ENCODE data around the gene AMIGO3. TPM values are rescaled to one million over a fixed set of nuclear protein-coding genes. Genes with fewer than 3 reads are reported as not detected.

AMIGO3 gene
- total and polyA plus RNA-seq, 2 donors (not counting 1 experiment from before 2014, with no cell fraction given) = 11.1 TPM; not detected in 1

GRCh38 chr3:49763981-49764380, 44.5 kb upstream of the AMIGO3 start:
- Mint-ChIP-seq H3K27me3 (no peaks in the 10 kb centered on the region), H3K27ac (no peak overlapping the region), H3K9me3 (ENCODE audit: insufficient read depth) (no peaks in the 10 kb centered on the region), H3K4me1 (peaks cover 12% of the 10 kb centered on the region), H3K4me3 (no peak overlapping the region)
- intact Hi-C loops (cut with micrococcal nuclease) = no loop called here
- no peak overlapping the region for H3K27ac ChIP-seq (ENCODE audit: low read length in 2 of 2)
- POLR2A ChIA-PET = interaction anchor here (0.6 kb wide), 1 partner anchor 17 kb away, joined by 3 read pairs; no protein-coding TSS in a partner anchor
- peaks cover 95% of the 10 kb centered on the region for H3K79me2 ChIP-seq (ENCODE audit: control insufficient read depth, insufficient read depth, low read length)
- DNase-seq = no peak
- H3K4me3 ChIP-seq (ENCODE audit: control extremely low read depth in 1 of 5, extremely low read depth in 1 of 5, insufficient read depth in 1 of 5, low read depth in 2 of 5, low read length in 4 of 5) = no peak overlapping the region
- H3K4me2 ChIP-seq (replicated peaks; ENCODE audit: low read depth, low read length, poor library complexity, severe bottlenecking) = no peak overlapping the region
- no peak overlapping the region for H2AFZ ChIP-seq (ENCODE audit: insufficient read depth, low read depth, low read length, poor library complexity, severe bottlenecking)
- H3K9me3 ChIP-seq (ENCODE audit: control extremely low read depth in 1 of 3, control insufficient read depth in 2 of 3, insufficient read depth in 1 of 3, low read length in 2 of 3) = no peaks in the 10 kb centered on the region
- no peak for TF ChIP-seq CTCF (IDR thresholded peaks at IDR 0.05)
- TF ChIP-seq EZH2 (IDR thresholded peaks at IDR 0.05; ENCODE audit: borderline replicate concordance, insufficient read depth, low read depth, low read length, poor library complexity, severe bottlenecking) = no peak
- no CpG with 5 or more reads among the region's 4 CpGs for WGBS (ENCODE audit: insufficient coverage)
- H3K36me3 ChIP-seq (replicated peaks in 1 of 2; ENCODE audit: control extremely low read depth in 1 of 2, control insufficient read depth in 1 of 2, extremely low read depth in 1 of 2, insufficient read depth in 2 of 2, low read length in 1 of 2) = peaks cover 4 to 18% of the 10 kb centered on the region in 2 experiments
- no peaks in the 10 kb centered on the region for H3K4me1 ChIP-seq (ENCODE audit: control insufficient read depth in 2 of 2, insufficient read depth in 2 of 2, low read length in 2 of 2)
- no peak for ATAC-seq (ENCODE audit: low read depth)
- no peak overlapping the region for H3K9ac ChIP-seq (ENCODE audit: low read length)
- CTCF ChIA-PET = no interaction called here
- H4K20me1 ChIP-seq (ENCODE audit: control insufficient read depth, insufficient read depth, low read length, poor library complexity, severe bottlenecking) = peaks cover 64% of the 10 kb centered on the region
- no peaks in the 10 kb centered on the region for H3K27me3 ChIP-seq (replicated peaks in 1 of 4; ENCODE audit: control extremely low read depth in 1 of 4, control insufficient read depth in 3 of 4, insufficient read depth in 4 of 4, low read length in 3 of 4)

GRCh38 chr3:49761661-49762060, 42.2 kb upstream of the AMIGO3 start:
- no peak overlapping the region for H3K27ac Mint-ChIP-seq
- no peak overlapping the region for H3K4me3 Mint-ChIP-seq
- H3K4me2 ChIP-seq (replicated peaks; ENCODE audit: low read depth, low read length, poor library complexity, severe bottlenecking) = no peak overlapping the region
- ATAC-seq (ENCODE audit: low read depth) (no peak), DNase-seq (no peak)
- no peak overlapping the region for H3K9ac ChIP-seq (ENCODE audit: low read length)
- TF ChIP-seq EZH2 (IDR thresholded peaks at IDR 0.05; ENCODE audit: borderline replicate concordance, insufficient read depth, low read depth, low read length, poor library complexity, severe bottlenecking) = no peak
- no peak for TF ChIP-seq CTCF (IDR thresholded peaks at IDR 0.05)
- WGBS (ENCODE audit: insufficient coverage) = no CpG with 5 or more reads among the region's 3 CpGs
- intact Hi-C loops (cut with micrococcal nuclease) = no loop called here
- peaks cover 81% of the 10 kb centered on the region for H4K20me1 ChIP-seq (ENCODE audit: control insufficient read depth, insufficient read depth, low read length, poor library complexity, severe bottlenecking)
- ChIA-PET POLR2A (no interaction called here), CTCF (interaction anchor here (0.7 kb wide), 1 partner anchor 26 kb away, joined by 3 read pairs; no protein-coding TSS in a partner anchor)
- no peaks in the 10 kb centered on the region for H3K9me3 Mint-ChIP-seq (ENCODE audit: insufficient read depth)
- no peak overlapping the region for H3K4me3 ChIP-seq (ENCODE audit: control extremely low read depth in 1 of 5, extremely low read depth in 1 of 5, insufficient read depth in 1 of 5, low read depth in 2 of 5, low read length in 4 of 5)
- peaks cover 95% of the 10 kb centered on the region for H3K79me2 ChIP-seq (ENCODE audit: control insufficient read depth, insufficient read depth, low read length)
- no peaks in the 10 kb centered on the region for H3K9me3 ChIP-seq (ENCODE audit: control extremely low read depth in 1 of 3, control insufficient read depth in 2 of 3, insufficient read depth in 1 of 3, low read length in 2 of 3)
- no peaks in the 10 kb centered on the region for H3K27me3 ChIP-seq (replicated peaks in 1 of 4; ENCODE audit: control extremely low read depth in 1 of 4, control insufficient read depth in 3 of 4, insufficient read depth in 4 of 4, low read length in 3 of 4)
- no peaks in the 10 kb centered on the region for H3K27me3 Mint-ChIP-seq
- H3K4me1 Mint-ChIP-seq = peaks cover 16% of the 10 kb centered on the region
- H3K4me1 ChIP-seq (ENCODE audit: control insufficient read depth in 2 of 2, insufficient read depth in 2 of 2, low read length in 2 of 2) = no peaks in the 10 kb centered on the region
- H3K27ac ChIP-seq (ENCODE audit: low read length in 2 of 2) = no peak overlapping the region
- H3K36me3 ChIP-seq (replicated peaks in 1 of 2; ENCODE audit: control extremely low read depth in 1 of 2, control insufficient read depth in 1 of 2, extremely low read depth in 1 of 2, insufficient read depth in 2 of 2, low read length in 1 of 2) = peaks cover 4 to 19% of the 10 kb centered on the region in 2 experiments
- H2AFZ ChIP-seq (ENCODE audit: insufficient read depth, low read depth, low read length, poor library complexity, severe bottlenecking) = no peak overlapping the region

Data from B cell (primary cell).